Hepatocyte (in vitro differentiated cells): ENCODE data around the gene ARSG. TPM values are rescaled to one million over a fixed set of nuclear protein-coding genes. Genes with fewer than 3 reads are reported as not detected.

ENCODE experiments used
- DNase-seq: peaks from one replicate; pipeline ENCODE4 v3.0.0-alpha.2; 2016; ENCODE audit warnings: low spot score
- H2AFZ ChIP-seq: fragments of 200-600 bp; sonication (generic); 2 replicates; pipeline ENCODE4 v1.6.0; 2016; ENCODE audit warnings: antibody characterized with exemption, mild to moderate bottlenecking
- H3K27ac ChIP-seq: fragments of 200-600 bp; sonication (generic); 2 replicates; pipeline ENCODE4 v1.5.1; 2016; ENCODE audit warnings: mild to moderate bottlenecking
- H3K27me3 ChIP-seq: fragments of 200-600 bp; sonication (generic); 2 replicates; pipeline ENCODE4 v1.6.1; 2016
- H3K36me3 ChIP-seq: fragments of 200-600 bp; sonication (generic); replicated peaks from 2 replicates; pipeline ENCODE4 v1.5.1; 2016; ENCODE audit warnings: low read depth; ENCODE audit not compliant: insufficient read depth
- H3K4me1 ChIP-seq: fragments of 200-600 bp; sonication (generic); 2 replicates; pipeline ENCODE4 v1.5.1; 2016; ENCODE audit warnings: mild to moderate bottlenecking, moderate library complexity; ENCODE audit not compliant: insufficient read depth
- H3K4me2 ChIP-seq: fragments of 200-600 bp; sonication (generic); 2 replicates; pipeline ENCODE4 v1.6.0; 2016
- H3K4me3 ChIP-seq: fragments of 200-600 bp; sonication (generic); 2 replicates; pipeline ENCODE4 v1.5.1; 2016; ENCODE audit warnings: mild to moderate bottlenecking
- H3K79me2 ChIP-seq: fragments of 200-600 bp; sonication (generic); 2 replicates; pipeline ENCODE4 v1.6.0; 2017; ENCODE audit warnings: mild to moderate bottlenecking
- H3K9me2 ChIP-seq: fragments of 200-600 bp; sonication (generic); replicated peaks from 2 replicates; pipeline ENCODE4 v1.6.0; 2017; ENCODE audit warnings: mild to moderate bottlenecking; ENCODE audit not compliant: insufficient read depth
- H3K9me3 ChIP-seq: fragments of 200-600 bp; sonication (generic); 2 replicates; pipeline ENCODE4 v1.5.1; 2016; ENCODE audit warnings: low read depth, mild to moderate bottlenecking
- H4K20me1 ChIP-seq: fragments of 200-600 bp; sonication (generic); 2 replicates; pipeline ENCODE4 v1.6.0; 2016; ENCODE audit warnings: mild to moderate bottlenecking; ENCODE audit not compliant: insufficient read depth, poor library complexity, severe bottlenecking
- CTCF ChIP-seq: fragments of 200-600 bp; sonication (generic); IDR thresholded peaks from 2 replicates; pipeline ENCODE4 v1.5.1; 2016; ENCODE audit warnings: antibody characterized with exemption, mild to moderate bottlenecking; ENCODE audit not compliant: poor library complexity
- EZH2 ChIP-seq: fragments of 200-600 bp; sonication (generic); IDR thresholded peaks from 2 replicates; pipeline ENCODE4 v1.6.1; 2016; ENCODE audit warnings: antibody characterized with exemption, mild to moderate bottlenecking, borderline replicate concordance
- EZH2phosphoT487 ChIP-seq: fragments of 200-600 bp; sonication (generic); IDR thresholded peaks from one replicate; pipeline ENCODE4 v1.6.1; 2018; ENCODE audit warnings: antibody characterized with exemption, mild to moderate bottlenecking, low read depth, moderate library complexity; ENCODE audit not compliant: unreplicated experiment, severe bottlenecking
- WGBS: methylation state at CpG from one replicate; pipeline ENCODE4 v1.1.6; 2016; ENCODE audit warnings: low lambda C conversion rate; ENCODE audit errors: missing lambda C conversion rate; 5-methylcytosine and 5-hydroxymethylcytosine counted together
- polyA plus RNA-seq: library from polyadenylated mRNA; unstranded; fragments of >200 nt; fragmentation: Nextera tagmentation; extraction: Ambion mirVana; gene quantifications from 2 replicates; pipeline ENCODE4 v1.2.1, GENCODE V29; 2016
- total RNA-seq: library from RNA; depleted of rRNA; stranded (reverse); fragments of >200 nt; gene quantifications from 2 replicates; pipeline ENCODE4 v1.2.3, GENCODE V29; 2014

ARSG gene
- total and polyA plus RNA-seq, 2 experiments from 2014 or later: 1.3 to 1.4 TPM

- Histone ChIP-seq H2AFZ (peak overlapping the region; percentile 19), H3K27me3 (peaks cover 68% of the 10 kb centered on the region)
- 1% methylated on average over 46 of the region's 50 CpGs for WGBS
Measured at GRCh38 chr17:68290268-68290954, 884 bp upstream of the ARSG start.

GRCh38 chr17:68291836-68292688 is 767 bp downstream of the ARSG start:
- Histone ChIP-seq H3K4me1 (peaks cover 11% of the 10 kb centered on the region), H3K27ac (no peak overlapping the region), H3K9me3 (no peaks in the 10 kb centered on the region), H3K27me3 (peaks cover 75% of the 10 kb centered on the region), H3K9me2 (no peaks in the 10 kb centered on the region), H4K20me1 (no peaks in the 10 kb centered on the region), H2AFZ (peak overlapping the region; percentile 87), H3K36me3 (no peaks in the 10 kb centered on the region), H3K4me3 (peak overlapping the region; percentile 74), H3K79me2 (no peaks in the 10 kb centered on the region), H3K4me2 (peak overlapping the region; percentile 97)
- WGBS: 1% methylated on average over 61 of the region's 76 CpGs
- TF ChIP-seq CTCF: no peak
- TF ChIP-seq EZH2: no peak
- TF ChIP-seq EZH2phosphoT487: no peak
- peak; percentile 81 for DNase-seq

More at GRCh38 chr17:68290268-68290954, 884 bp upstream of the ARSG start:
- DNase-seq: peak; percentile 15
- H3K4me2 ChIP-seq: peak overlapping the region; percentile 97
- no peak overlapping the region for H3K4me3 ChIP-seq
- no peaks in the 10 kb centered on the region for H3K79me2 ChIP-seq
- no peaks in the 10 kb centered on the region for H4K20me1 ChIP-seq
- H3K9me2 ChIP-seq: no peaks in the 10 kb centered on the region
- no peaks in the 10 kb centered on the region for H3K36me3 ChIP-seq
- H3K9me3 ChIP-seq: no peaks in the 10 kb centered on the region
- TF ChIP-seq EZH2phosphoT487 (no peak), CTCF (no peak), EZH2 (peak; percentile 76)
- H3K27ac ChIP-seq: no peak overlapping the region
- H3K4me1 ChIP-seq: peaks cover 11% of the 10 kb centered on the region

GRCh38 chr17:68292689-68293040 is 1.4 kb downstream of the ARSG start:
- DNase-seq: no peak
- H3K9me3 ChIP-seq: no peaks in the 10 kb centered on the region
- peaks cover 11% of the 10 kb centered on the region for H3K4me1 ChIP-seq
- peak overlapping the region; percentile 97 for H3K4me2 ChIP-seq
- H3K9me2 ChIP-seq: no peaks in the 10 kb centered on the region
- TF ChIP-seq EZH2phosphoT487: no peak
- no peak for TF ChIP-seq EZH2
- no peak for TF ChIP-seq CTCF
- H3K27me3 ChIP-seq: peaks cover 75% of the 10 kb centered on the region
- no peak overlapping the region for H3K4me3 ChIP-seq
- no peak overlapping the region for H2AFZ ChIP-seq
- no peaks in the 10 kb centered on the region for H4K20me1 ChIP-seq
- no peaks in the 10 kb centered on the region for H3K79me2 ChIP-seq
- H3K36me3 ChIP-seq: no peaks in the 10 kb centered on the region
- WGBS: 39% methylated on average over 9 of the region's 9 CpGs
- no peak overlapping the region for H3K27ac ChIP-seq
